Measurements from ENCODE around the gene METTL21A. TPM values are rescaled to one million over a fixed set of nuclear protein-coding genes. Genes with fewer than 3 reads are reported as not detected.
A peak's percentile ranks its signal among the peaks of the same experiment; 100 is the strongest.

The METTL21A gene
- total and polyA plus RNA-seq, 2 of the 13 experiments (the other 11 are each of a cell fraction or from before 2014, with no cell fraction given), result 42.4 to 61.2 TPM

- H3K4me2 ChIP-seq (ENCODE audit: low read depth, low read length), result peak overlapping the region; percentile 72
- H3K9me3 ChIP-seq (ENCODE audit: low read length), result no peaks in the 10 kb centered on the region
- H3K79me2 ChIP-seq (ENCODE audit: insufficient read depth, low read length), result no peaks in the 10 kb centered on the region
- H3K36me3 ChIP-seq (replicated peaks in 1 of 2; ENCODE audit: control insufficient read depth in 1 of 2, insufficient read depth in 2 of 2, low read length in 2 of 2), result no peaks in the 10 kb centered on the region
- POLR2A ChIA-PET, result interaction anchor here (0.9 to 1.4 kb wide), 2 partner anchors 35 to 50 kb away, joined by 3 to 9 read pairs; partner anchors contain the start of genes CCNYL1 and METTL21A
- DNase-seq (ENCODE audit: low spot score) (peak; percentile 31), FAIRE-seq (peak; percentile 23), ATAC-seq (peak; percentile 95)
- H3K27me3 ChIP-seq (ENCODE audit: control insufficient read depth in 1 of 2, insufficient read depth in 2 of 2, low read length in 2 of 2), result no peaks in the 10 kb centered on the region; a peak in 1 of 5 replicates
- H3K27ac ChIP-seq (ENCODE audit: extremely low read length, insufficient read depth, low read length), result no peak overlapping the region
- no peak overlapping the region; the same call in 1 of the 2 replicates for H3K9ac ChIP-seq (ENCODE audit: insufficient read depth, low read depth, low read length)
- CTCF ChIA-PET (ENCODE audit: low intra/inter-chr PET ratio, low total read pairs), result no interaction called here
- H4K20me1 ChIP-seq (ENCODE audit: insufficient read depth, low read length), result no peaks in the 10 kb centered on the region
- 26% methylated on average over 7 of the region's 7 CpGs for WGBS (ENCODE audit: low lambda C conversion rate)
- peak overlapping the region; percentile 1 to 54 (median 3); a peak in 3 of 6 replicates for H3K4me3 ChIP-seq (replicated peaks in 1 of 3; ENCODE audit: insufficient read depth in 1 of 3, low read depth in 2 of 3, low read length in 3 of 3)
- peak overlapping the region; percentile 95 for H2AFZ ChIP-seq (ENCODE audit: low read length)
- intact Hi-C loops (cut with micrococcal nuclease; ENCODE audit: unreplicated experiment) (no loop called here), in situ Hi-C loops (cut with HindIII; ENCODE audit: extremely low pct_ligation_motif_present, low pct_unique_long_range_greater_than_20kb) (no loop called here)
- BruUV-seq (replicated peaks), result no TSS peak
- H3K4me1 ChIP-seq (ENCODE audit: insufficient read depth, low read length), result peaks cover 16% of the 10 kb centered on the region
- TF ChIP-seq ZNF296 (CRISPR knock-in tag; conservative IDR thresholded peaks at IDR 0.05), result no peak
- TF ChIP-seq MBD4 (IDR thresholded peaks at IDR 0.05; ENCODE audit: borderline replicate concordance, low read length), result no peak
- TF ChIP-seq, protein P1, sequence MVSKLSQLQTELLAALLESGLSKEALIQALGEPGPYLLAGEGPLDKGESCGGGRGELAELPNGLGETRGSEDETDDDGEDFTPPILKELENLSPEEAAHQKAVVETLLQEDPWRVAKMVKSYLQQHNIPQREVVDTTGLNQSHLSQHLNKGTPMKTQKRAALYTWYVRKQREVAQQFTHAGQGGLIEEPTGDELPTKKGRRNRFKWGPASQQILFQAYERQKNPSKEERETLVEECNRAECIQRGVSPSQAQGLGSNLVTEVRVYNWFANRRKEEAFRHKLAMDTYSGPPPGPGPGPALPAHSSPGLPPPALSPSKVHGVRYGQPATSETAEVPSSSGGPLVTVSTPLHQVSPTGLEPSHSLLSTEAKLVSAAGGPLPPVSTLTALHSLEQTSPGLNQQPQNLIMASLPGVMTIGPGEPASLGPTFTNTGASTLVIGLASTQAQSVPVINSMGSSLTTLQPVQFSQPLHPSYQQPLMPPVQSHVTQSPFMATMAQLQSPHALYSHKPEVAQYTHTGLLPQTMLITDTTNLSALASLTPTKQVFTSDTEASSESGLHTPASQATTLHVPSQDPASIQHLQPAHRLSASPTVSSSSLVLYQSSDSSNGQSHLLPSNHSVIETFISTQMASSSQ (IDR thresholded peaks at IDR 0.05; ENCODE audit: low read depth), result no peak
- TF ChIP-seq, protein P1 (CRISPR knock-in tag; IDR thresholded peaks at IDR 0.05; ENCODE audit: borderline replicate concordance), result no peak
- 0 out of 2 replicates have a peak, but pooled peaks have one; percentile 4 for TF ChIP-seq FOSL2 (CRISPR knock-in tag; IDR thresholded peaks at IDR 0.05)
- no peak for TF ChIP-seq NCOA5 (CRISPR knock-in tag; IDR thresholded peaks at IDR 0.05)
- TF ChIP-seq KMT2A (CRISPR knock-in tag; IDR thresholded peaks at IDR 0.05), result no peak
- TF ChIP-seq RFX1 (IDR thresholded peaks at IDR 0.05), result no peak
- no peak for TF ChIP-seq PCBP1 (IDR thresholded peaks at IDR 0.05; ENCODE audit: borderline replicate concordance, low read depth, low read length)
- TF ChIP-seq ZNF136 (CRISPR knock-in tag; IDR thresholded peaks at IDR 0.05; ENCODE audit: low read depth), result no peak
- TF ChIP-seq ZNF775 (CRISPR knock-in tag; IDR thresholded peaks at IDR 0.05; ENCODE audit: borderline replicate concordance), result peak; percentile 73; the same call in 1 of the 2 replicates
- TF ChIP-seq GZF1 (CRISPR knock-in tag; IDR thresholded peaks at IDR 0.05), result no peak
- TF ChIP-seq MAZ (IDR thresholded peaks at IDR 0.05; ENCODE audit: borderline replicate concordance, low read depth, low read length), result no peak
- TF ChIP-seq MAZ (CRISPR knock-in tag; IDR thresholded peaks at IDR 0.05; ENCODE audit: low read depth), result no peak
- TF ChIP-seq, protein P2, sequence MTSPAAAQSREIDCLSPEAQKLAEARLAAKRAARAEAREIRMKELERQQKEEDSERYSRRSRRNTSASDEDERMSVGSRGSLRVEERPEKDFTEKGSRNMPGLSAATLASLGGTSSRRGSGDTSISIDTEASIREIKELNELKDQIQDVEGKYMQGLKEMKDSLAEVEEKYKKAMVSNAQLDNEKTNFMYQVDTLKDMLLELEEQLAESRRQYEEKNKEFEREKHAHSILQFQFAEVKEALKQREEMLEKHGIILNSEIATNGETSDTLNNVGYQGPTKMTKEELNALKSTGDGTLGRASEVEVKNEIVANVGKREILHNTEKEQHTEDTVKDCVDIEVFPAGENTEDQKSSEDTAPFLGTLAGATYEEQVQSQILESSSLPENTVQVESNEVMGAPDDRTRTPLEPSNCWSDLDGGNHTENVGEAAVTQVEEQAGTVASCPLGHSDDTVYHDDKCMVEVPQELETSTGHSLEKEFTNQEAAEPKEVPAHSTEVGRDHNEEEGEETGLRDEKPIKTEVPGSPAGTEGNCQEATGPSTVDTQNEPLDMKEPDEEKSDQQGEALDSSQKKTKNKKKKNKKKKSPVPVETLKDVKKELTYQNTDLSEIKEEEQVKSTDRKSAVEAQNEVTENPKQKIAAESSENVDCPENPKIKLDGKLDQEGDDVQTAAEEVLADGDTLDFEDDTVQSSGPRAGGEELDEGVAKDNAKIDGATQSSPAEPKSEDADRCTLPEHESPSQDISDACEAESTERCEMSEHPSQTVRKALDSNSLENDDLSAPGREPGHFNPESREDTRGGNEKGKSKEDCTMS (CRISPR knock-in tag; conservative IDR thresholded peaks at IDR 0.05), result no peak
- TF ChIP-seq MAX (IDR thresholded peaks at IDR 0.05), result 0 out of 2 replicates have a peak, but pooled peaks have one; percentile 22
- TF ChIP-seq PRPF4 (IDR thresholded peaks at IDR 0.05; ENCODE audit: low read depth, low read length, poor library complexity, severe bottlenecking), result no peak
- TF ChIP-seq DMAP1 (CRISPR knock-in tag; IDR thresholded peaks at IDR 0.05), result 0 out of 2 replicates have a peak, but pooled peaks have one; percentile 51
- TF ChIP-seq NONO (IDR thresholded peaks at IDR 0.05), result no peak
- no peak for TF ChIP-seq NONO (CRISPR knock-in tag; conservative IDR thresholded peaks at IDR 0.05)
Measured at GRCh38 chr2:207660994-207661393, 35.8 kb upstream of the METTL21A start.

All from HepG2 (cell line).